Retina (tissue), 1 donor: ENCODE measurements around the gene ACSL3.
"Not testable (repeated sequence)": the region's sequence is repeated elsewhere in the genome, so short reads cannot be mapped to it uniquely, and the experiment has no call there.

Experiments used
- DNase-seq: peaks from one replicate; pipeline ENCODE4 v3.0.0-alpha.2; 2016

Gene ACSL3

DNA sequence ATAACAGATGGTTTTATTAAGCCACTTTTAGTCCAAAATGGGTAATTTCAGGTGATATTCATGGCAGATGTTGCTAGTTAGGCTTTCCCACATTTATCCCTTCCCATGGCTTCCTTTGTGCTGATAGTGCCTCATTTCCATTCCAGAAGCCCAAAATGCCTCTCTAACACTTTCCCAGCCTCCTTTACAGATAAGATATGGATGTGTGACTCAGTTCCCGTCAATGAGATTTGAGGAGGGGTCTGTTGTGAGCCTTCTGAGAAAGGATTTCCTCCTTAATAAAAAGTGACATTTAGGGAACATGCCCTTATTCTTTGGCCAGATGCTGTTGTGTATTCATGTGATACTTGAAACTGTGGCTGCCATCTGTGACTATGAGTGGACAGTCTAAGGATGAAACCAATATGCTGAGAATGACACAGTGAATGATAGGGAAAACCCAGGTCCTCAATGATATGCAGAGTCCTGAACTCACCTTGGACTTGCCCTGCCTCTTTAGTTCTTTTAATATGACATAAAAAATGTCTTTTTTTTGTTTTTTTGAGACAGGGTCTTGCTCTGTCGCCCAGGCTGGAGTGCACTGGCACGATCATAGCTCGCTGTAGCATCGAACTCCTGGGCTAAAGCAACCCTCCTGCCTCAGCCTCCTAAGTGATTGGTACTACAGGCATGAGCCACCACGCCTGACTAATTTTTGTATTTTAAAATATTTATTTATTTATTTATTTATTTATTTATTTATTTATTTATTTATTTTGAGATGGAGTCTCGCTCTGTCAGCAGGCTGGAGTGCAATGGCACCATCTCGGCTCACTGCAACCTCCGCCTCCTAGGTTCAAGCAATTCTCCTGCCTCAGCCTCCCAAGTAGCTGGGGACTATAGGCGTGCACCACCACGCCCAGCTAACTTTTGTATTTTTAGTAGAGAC is 5.8 kb upstream of the ACSL3 start:
- no peak for DNase-seq

- peak; percentile 37 for DNase-seq
Measured at GRCh38 chr2:222859786-222860612, 837 bp upstream of the ACSL3 start.

GRCh38 chr2:222861411-222862105 is 722 bp downstream of the ACSL3 start:
- DNase-seq, result peak; percentile 66

DNA sequence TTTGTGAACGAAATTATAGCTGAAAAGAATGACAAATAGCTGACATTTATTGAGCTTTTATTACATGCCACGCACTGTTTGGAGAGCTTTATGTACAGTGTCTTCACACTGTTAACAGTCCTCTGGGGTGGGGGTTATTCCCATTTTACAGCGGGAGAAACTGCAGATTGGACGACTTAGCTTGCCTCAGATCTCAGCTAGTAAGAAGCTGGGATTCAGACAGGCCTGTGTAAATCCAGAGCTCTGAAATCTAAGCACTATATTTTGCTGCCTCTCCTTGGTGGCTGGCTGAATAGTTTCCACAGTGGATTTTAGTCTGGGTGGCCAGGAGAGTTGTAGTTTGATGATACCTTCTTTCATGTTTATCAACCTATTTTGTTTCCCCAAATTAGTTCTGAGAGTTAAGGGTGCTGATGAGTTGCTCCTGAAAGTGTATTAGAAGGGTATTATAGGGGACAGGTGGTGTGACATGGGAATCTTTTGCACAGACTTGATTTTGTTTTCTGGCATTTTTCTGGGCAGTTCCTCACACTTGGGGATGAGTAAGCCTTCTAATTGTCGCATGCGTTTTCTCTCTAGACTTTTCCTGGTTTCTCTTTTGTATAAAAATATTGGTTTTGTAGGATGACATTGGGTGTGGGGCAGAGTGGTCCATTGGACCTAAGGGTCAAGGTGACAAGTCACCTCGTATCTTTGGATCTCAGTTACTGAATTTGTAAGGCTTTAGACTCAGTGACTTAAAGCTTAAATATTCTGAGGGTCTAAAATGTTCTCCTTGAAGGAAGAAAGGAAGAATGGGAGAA is 1.5 kb downstream of the ACSL3 start:
- DNase-seq, result peak; percentile 39

- no peak for DNase-seq
Measured at GRCh38 chr2:222862909-222863544, 2.2 kb downstream of the ACSL3 start.

DNA sequence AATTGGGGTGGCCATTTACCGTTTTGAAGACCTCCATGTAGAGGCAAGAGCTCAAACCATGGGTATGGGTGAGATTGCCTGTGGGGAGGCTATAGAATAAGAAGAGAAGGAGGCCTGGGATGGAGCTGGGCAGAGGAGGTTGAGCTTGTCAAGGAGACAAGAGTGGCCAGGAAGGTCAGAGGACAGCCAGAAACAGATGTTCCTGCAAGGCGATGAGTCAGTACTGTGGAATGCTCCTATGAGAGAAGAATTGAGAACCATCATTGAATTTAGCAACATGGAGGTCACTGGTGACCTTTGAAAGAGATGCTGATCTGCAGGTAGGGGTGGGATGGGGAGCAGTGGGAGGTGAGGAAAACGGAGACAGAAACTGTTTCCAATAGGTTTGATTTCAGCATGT is 3.5 kb downstream of the ACSL3 start:
- no peak for DNase-seq

GRCh38 chr2:222865301-222865700 is 4.5 kb downstream of the ACSL3 start:
- DNase-seq, result no peak

GRCh38 chr2:222866358-222866960 is 5.6 kb downstream of the ACSL3 start:
- DNase-seq, result no peak

- DNase-seq, result not testable (repeated sequence)
Measured at GRCh38 chr2:222868560-222869251, 7.9 kb downstream of the ACSL3 start.

DNA sequence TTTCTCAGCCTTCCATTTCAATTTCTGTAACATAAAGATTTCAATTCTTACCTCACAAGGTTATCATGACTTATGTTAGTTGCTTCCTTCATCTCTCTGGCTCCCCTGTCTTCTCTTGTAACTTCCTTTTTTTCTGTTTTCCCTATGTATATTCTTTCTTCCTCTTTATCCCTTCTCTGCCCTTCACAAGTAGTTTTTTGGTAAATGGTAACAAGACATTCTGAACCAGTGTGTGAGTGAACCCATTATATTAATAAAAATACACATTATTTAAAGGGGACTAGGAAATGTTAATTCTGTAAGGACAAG is 8.4 kb downstream of the ACSL3 start:
- no peak for DNase-seq

DNA sequence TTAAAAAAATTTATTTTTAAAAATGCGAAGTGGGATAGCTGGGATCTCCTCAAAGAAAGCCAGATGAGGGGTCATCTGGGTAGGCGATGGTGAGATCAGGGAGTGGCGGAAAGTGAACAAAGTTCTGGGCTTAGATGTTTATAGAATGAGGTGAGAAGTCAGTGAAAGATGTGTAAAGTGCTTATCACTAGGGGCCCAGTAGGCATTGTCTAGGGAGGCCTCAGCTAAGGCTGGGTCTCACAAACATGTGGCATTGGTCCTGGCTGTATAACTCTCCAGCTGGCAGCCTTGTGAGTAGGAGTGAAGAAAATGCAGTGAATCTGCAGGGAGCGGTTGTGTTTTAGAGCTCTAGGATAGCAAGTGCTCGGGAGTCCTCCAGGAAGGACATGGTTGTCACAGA is 10.5 kb downstream of the ACSL3 start:
- no peak for DNase-seq

DNA sequence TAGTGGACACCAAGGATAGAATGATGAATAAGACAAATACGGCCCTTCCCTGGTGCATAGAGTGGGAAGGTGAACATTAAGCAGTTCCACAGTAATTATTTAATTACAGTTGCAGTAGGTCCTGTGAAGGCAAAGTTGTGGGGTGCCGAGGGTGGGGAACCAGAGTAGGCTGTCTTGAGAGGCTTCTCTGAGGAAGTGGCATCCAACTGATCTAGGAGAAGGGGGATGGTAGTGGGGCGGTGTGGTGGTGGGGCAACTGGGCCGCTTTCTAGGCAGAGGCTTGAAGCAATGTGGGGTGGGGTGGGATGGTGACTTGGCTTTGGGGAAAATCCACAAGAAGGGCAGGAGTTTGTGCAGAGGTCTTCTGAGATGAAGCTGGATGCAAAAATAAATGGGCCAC is 11.7 kb downstream of the ACSL3 start:
- DNase-seq, result no peak

DNA sequence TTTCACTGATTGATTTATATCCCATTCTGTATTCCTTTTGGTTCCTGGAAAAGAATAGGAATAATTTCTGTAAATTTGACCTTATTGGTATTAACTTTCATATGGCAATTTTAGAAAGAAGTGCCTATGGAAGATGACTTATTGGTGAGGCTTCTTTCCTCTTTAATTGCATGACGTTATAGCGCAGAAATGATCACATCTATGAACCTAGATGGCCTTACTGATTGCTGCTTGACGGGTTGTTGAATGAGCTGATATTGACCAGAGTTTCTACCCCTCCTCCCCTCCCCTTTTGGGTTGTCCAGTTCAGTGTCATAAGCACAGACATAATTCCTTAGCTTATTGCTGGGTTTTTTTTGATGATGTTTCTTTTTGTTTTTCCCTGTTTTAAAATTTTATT is 14.6 kb downstream of the ACSL3 start:
- DNase-seq, result no peak

- no peak for DNase-seq
Measured at GRCh38 chr2:222876947-222877346, 16.1 kb downstream of the ACSL3 start.

DNA sequence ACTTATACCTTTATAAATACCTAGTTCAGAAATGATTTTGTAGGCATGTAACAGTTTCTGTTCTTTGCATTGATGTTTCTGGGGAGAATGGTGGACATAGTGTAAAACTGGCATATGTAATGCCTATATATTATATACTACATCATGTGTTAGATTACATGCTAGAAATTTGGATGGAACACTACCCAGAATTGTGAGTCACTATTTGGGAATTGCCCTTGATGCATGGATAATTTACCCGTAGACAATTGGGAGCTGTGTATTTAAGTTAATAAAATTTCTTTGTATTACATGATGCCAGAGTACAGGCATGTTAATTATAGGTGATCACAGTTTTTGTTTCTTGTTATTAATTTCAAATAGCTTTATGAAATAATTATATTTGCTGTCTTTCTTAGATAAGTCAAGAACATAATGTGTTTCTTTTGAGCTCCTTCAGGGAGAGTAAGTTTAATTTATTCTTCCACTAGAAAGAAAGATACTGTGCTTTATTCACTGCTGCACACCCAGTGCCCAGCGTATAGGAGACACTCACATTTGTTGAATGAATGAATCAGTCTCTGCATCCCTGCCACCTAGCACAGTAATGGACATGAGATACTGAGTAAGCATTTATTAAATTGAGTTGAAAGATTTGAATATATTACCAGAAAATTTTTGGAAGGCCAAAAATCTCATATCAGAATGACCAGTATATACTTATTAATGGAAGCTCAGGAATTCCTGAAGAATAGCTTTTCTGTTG is 16.9 kb downstream of the ACSL3 start:
- no peak for DNase-seq

GRCh38 chr2:222878301-222878876 is 17.6 kb downstream of the ACSL3 start:
- no peak for DNase-seq

GRCh38 chr2:222878877-222879603 is 18.2 kb downstream of the ACSL3 start:
- no peak for DNase-seq

DNA sequence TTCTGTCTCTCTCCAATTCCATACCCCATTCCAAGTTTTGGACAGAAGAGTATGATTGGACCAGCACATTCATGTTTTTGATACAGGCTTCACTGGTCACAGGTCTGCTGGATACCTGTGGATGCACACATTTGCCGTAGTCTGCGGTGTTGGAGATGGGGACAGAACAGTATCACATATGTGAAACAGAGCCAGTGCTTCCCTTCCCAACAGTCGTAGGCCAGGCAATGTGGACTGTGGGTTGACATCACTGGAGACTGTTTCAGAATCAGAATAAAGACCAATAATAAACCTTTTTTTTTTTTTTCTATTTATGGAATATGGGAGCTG is 18.7 kb downstream of the ACSL3 start:
- no peak for DNase-seq

- no peak for DNase-seq
Measured at GRCh38 chr2:222882484-222882928, 21.7 kb downstream of the ACSL3 start.
